KMS-11 (cell line): ENCODE measurements around the gene ACTL6B.

Experiments used
- H2AFZ ChIP-seq: fragments of 200-600 bp; sonication (generic); 2 replicates; pipeline ENCODE4 v1.6.1; 2016; ENCODE audit warnings: antibody characterized with exemption, mixed run types, low read depth
- H3K27ac ChIP-seq: fragments of 200-600 bp; sonication (generic); 2 replicates; pipeline ENCODE4 v1.6.1; 2016; ENCODE audit warnings: mild to moderate bottlenecking, mixed run types
- H3K27me3 ChIP-seq: fragments of 200-600 bp; sonication (generic); 2 replicates; pipeline ENCODE4 v1.6.1; 2017; ENCODE audit warnings: mild to moderate bottlenecking, low read depth, mixed run types, moderate library complexity; ENCODE audit not compliant: insufficient read depth
- H3K36me3 ChIP-seq: fragments of 200-600 bp; sonication (generic); 2 replicates; pipeline ENCODE4 v1.6.1; 2017; ENCODE audit warnings: mild to moderate bottlenecking, mixed run types; ENCODE audit not compliant: insufficient read depth
- H3K4me1 ChIP-seq: fragments of 200-600 bp; sonication (generic); 2 replicates; pipeline ENCODE4 v1.6.1; 2016; ENCODE audit warnings: mild to moderate bottlenecking, low read depth, mixed run types; ENCODE audit not compliant: poor library complexity, severe bottlenecking
- H3K4me2 ChIP-seq: fragments of 200-600 bp; sonication (generic); 2 replicates; pipeline ENCODE4 v1.7.0; 2016; ENCODE audit warnings: mild to moderate bottlenecking, mixed run types
- H3K4me3 ChIP-seq: fragments of 200-600 bp; sonication (generic); IDR thresholded peaks from 2 replicates; pipeline ENCODE4 v1.6.1; 2017; ENCODE audit warnings: low read depth, low read length, mixed read lengths; ENCODE audit not compliant: insufficient read depth
- H3K79me2 ChIP-seq: fragments of 200-600 bp; sonication (generic); 2 replicates; pipeline ENCODE4 v1.6.1; 2016; ENCODE audit warnings: low read depth, mixed run types; ENCODE audit not compliant: insufficient read depth
- H3K9ac ChIP-seq: fragments of 200-600 bp; sonication (generic); 2 replicates; pipeline ENCODE4 v1.6.1; 2016; ENCODE audit warnings: mild to moderate bottlenecking, mixed run types
- H4K20me1 ChIP-seq: fragments of 200-600 bp; sonication (generic); 2 replicates; pipeline ENCODE4 v1.6.1; 2016; ENCODE audit warnings: mild to moderate bottlenecking, mixed run types; ENCODE audit not compliant: insufficient read depth
- TF ChIP-seq, protein P1 (sequence below): fragments of 200-600 bp; sonication (generic); conservative IDR thresholded peaks from 2 replicates; pipeline ENCODE4 v1.6.1; 2017; ENCODE audit warnings: low read depth, mild to moderate bottlenecking, antibody characterized with exemption, low read length, moderate library complexity, mixed read lengths

The ACTL6B gene

GRCh38 chr7:100684534-100685042, 28.3 kb upstream of the ACTL6B start:
- H3K4me1 ChIP-seq: peaks cover 4% of the 10 kb centered on the region
- H3K4me3 ChIP-seq: no peak overlapping the region
- no peak overlapping the region for H3K4me2 ChIP-seq
- no peak overlapping the region for H3K9ac ChIP-seq
- no peaks in the 10 kb centered on the region; the same call in 1 of the 2 replicates for H3K36me3 ChIP-seq
- H3K27me3 ChIP-seq: no peaks in the 10 kb centered on the region
- H4K20me1 ChIP-seq: no peaks in the 10 kb centered on the region
- H3K27ac ChIP-seq: no peak overlapping the region
- TF ChIP-seq, protein P1, sequence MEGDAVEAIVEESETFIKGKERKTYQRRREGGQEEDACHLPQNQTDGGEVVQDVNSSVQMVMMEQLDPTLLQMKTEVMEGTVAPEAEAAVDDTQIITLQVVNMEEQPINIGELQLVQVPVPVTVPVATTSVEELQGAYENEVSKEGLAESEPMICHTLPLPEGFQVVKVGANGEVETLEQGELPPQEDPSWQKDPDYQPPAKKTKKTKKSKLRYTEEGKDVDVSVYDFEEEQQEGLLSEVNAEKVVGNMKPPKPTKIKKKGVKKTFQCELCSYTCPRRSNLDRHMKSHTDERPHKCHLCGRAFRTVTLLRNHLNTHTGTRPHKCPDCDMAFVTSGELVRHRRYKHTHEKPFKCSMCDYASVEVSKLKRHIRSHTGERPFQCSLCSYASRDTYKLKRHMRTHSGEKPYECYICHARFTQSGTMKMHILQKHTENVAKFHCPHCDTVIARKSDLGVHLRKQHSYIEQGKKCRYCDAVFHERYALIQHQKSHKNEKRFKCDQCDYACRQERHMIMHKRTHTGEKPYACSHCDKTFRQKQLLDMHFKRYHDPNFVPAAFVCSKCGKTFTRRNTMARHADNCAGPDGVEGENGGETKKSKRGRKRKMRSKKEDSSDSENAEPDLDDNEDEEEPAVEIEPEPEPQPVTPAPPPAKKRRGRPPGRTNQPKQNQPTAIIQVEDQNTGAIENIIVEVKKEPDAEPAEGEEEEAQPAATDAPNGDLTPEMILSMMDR: no peak
- H2AFZ ChIP-seq: no peak overlapping the region
- H3K79me2 ChIP-seq: peaks cover 11% of the 10 kb centered on the region; the same call in 1 of the 2 replicates

- no peak overlapping the region for H2AFZ ChIP-seq
- H3K27me3 ChIP-seq: no peaks in the 10 kb centered on the region
- no peak overlapping the region for H3K9ac ChIP-seq
- no peaks in the 10 kb centered on the region for H4K20me1 ChIP-seq
- H3K36me3 ChIP-seq: peaks cover 3% of the 10 kb centered on the region; the same call in 1 of the 2 replicates
- no peak overlapping the region for H3K4me3 ChIP-seq
- H3K4me2 ChIP-seq: no peak overlapping the region
- H3K27ac ChIP-seq: no peak overlapping the region
- TF ChIP-seq, protein P1: no peak
- peaks cover 4% of the 10 kb centered on the region for H3K4me1 ChIP-seq
- peaks cover 6% of the 10 kb centered on the region; the same call in 1 of the 2 replicates for H3K79me2 ChIP-seq
Observed at GRCh38 chr7:100683659-100684533, 27.6 kb upstream of the ACTL6B start.

- TF ChIP-seq, protein P1: no peak
Observed at GRCh38 chr7:100682991-100683658, 26.9 kb upstream of the ACTL6B start.

DNA sequence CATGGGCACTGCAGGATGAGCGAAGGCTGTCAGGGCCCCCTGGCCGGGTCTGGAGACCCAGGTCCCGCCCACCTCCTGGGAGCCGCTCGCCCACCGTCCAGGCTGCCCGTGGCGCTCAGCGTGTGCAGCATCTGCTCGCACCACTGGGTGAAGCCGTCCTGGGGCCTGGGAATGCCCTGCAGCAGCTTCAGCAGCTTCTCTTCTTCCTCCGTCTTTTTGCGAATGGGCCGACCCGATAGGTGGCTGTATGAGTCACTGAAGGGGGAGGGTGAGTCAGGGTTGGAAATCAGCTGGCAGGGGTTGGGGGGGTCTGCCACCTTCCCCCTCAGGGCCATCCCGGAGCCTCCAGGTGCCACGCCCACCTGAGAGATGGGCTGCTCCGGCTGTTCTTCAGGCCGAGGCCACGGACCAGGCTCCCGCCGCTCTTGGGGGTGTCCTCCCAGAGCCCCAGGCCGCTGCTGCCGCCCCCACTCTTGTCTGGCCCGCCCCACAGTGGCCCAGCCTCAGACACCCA, 26.0 kb upstream of the ACTL6B start:
- Histone ChIP-seq H3K79me2 (0 out of 2 replicates have a peak, but pooled peaks cover under 1% of the 10 kb centered on the region), H3K36me3 (peaks cover 3% of the 10 kb centered on the region; the same call in 1 of the 2 replicates), H2AFZ (no peak overlapping the region), H4K20me1 (no peaks in the 10 kb centered on the region), H3K4me1 (peaks cover 4% of the 10 kb centered on the region), H3K9ac (no peak overlapping the region), H3K4me2 (no peak overlapping the region), H3K4me3 (no peak overlapping the region), H3K27me3 (no peaks in the 10 kb centered on the region), H3K27ac (no peak overlapping the region)
- TF ChIP-seq, protein P1: no peak

More at GRCh38 chr7:100682991-100683658, 26.9 kb upstream of the ACTL6B start:
- H2AFZ ChIP-seq: no peak overlapping the region
- H3K4me1 ChIP-seq: peaks cover 4% of the 10 kb centered on the region
- H3K4me2 ChIP-seq: no peak overlapping the region
- no peak overlapping the region for H3K27ac ChIP-seq
- H3K79me2 ChIP-seq: no peaks in the 10 kb centered on the region
- H3K4me3 ChIP-seq: no peak overlapping the region
- no peaks in the 10 kb centered on the region for H3K27me3 ChIP-seq
- no peaks in the 10 kb centered on the region for H4K20me1 ChIP-seq
- peaks cover 3% of the 10 kb centered on the region; the same call in 1 of the 2 replicates for H3K36me3 ChIP-seq
- H3K9ac ChIP-seq: no peak overlapping the region
